SK-N-SH treated with all-trans-retinoic acid at 6 μM for 48 hours (cell line): ENCODE data around the gene EXOSC1.
A peak's percentile ranks its signal among the peaks of the same experiment; 100 is the strongest.

ENCODE experiments used
- ATAC-seq: fragments of 200-7000 bp; cut with Tn5 transposase; 3 replicates; pipeline ENCODE4 v1.9.1; 2020; ENCODE audit warnings: mild to moderate bottlenecking, moderate library complexity
- ARNTL ChIP-seq: fragments of 450-650 bp; formaldehyde crosslinking; IDR thresholded peaks from 2 replicates; pipeline ENCODE4 v1.5.0; 2020; ENCODE audit warnings: low read depth, mild to moderate bottlenecking, moderate library complexity, borderline replicate concordance
- BACH2 ChIP-seq: fragments of 250-450 bp; sonication (Bioruptor Pico); IDR thresholded peaks from 2 replicates; pipeline ENCODE4 v1.9.0; 2021; ENCODE audit warnings: mild to moderate bottlenecking, borderline replicate concordance
- CREB5 ChIP-seq: fragments of 250-450 bp; sonication (Bioruptor Pico); IDR thresholded peaks from 2 replicates; pipeline ENCODE4 v1.5.1; 2020; ENCODE audit warnings: low read depth, mild to moderate bottlenecking, moderate library complexity
- CSDC2 ChIP-seq: fragments of 250-450 bp; sonication (Bioruptor Pico); IDR thresholded peaks from 2 replicates; pipeline ENCODE4 v1.5.0; 2020; ENCODE audit warnings: mild to moderate bottlenecking, moderate library complexity
- ESRRG ChIP-seq: fragments of 250-450 bp; sonication (Bioruptor Pico); IDR thresholded peaks from 2 replicates; pipeline ENCODE4 v1.6.1; 2021; ENCODE audit warnings: mild to moderate bottlenecking
- ISL1 ChIP-seq: fragments of 250-450 bp; sonication (Bioruptor Pico); IDR thresholded peaks from 2 replicates; pipeline ENCODE4 v2.1.2; 2022; ENCODE audit warnings: mild to moderate bottlenecking, moderate library complexity
- OSR1 ChIP-seq: fragments of 250-450 bp; sonication (Bioruptor Pico); IDR thresholded peaks from 2 replicates; pipeline ENCODE4 v1.8.0; 2022; ENCODE audit warnings: moderate library complexity, mild to moderate bottlenecking, inconsistent platforms
- PPARA ChIP-seq: fragments of 250-450 bp; sonication (Bioruptor Pico); IDR thresholded peaks from 2 replicates; pipeline ENCODE4 v1.5.0; 2020; ENCODE audit warnings: mild to moderate bottlenecking, borderline replicate concordance
- RARB ChIP-seq: fragments of 250-450 bp; sonication (Bioruptor Pico); IDR thresholded peaks from 2 replicates; pipeline ENCODE4 v1.8.0; 2021; ENCODE audit warnings: mild to moderate bottlenecking, moderate library complexity
- SNAI2 ChIP-seq: fragments of 250-450 bp; sonication (Bioruptor Pico); IDR thresholded peaks from 2 replicates; pipeline ENCODE4 v1.5.0; 2020; ENCODE audit warnings: mild to moderate bottlenecking, moderate library complexity
- TCF4 ChIP-seq: fragments of 250-450 bp; sonication (Bioruptor Pico); IDR thresholded peaks from 2 replicates; pipeline ENCODE4 v1.8.0; 2021; ENCODE audit warnings: mild to moderate bottlenecking, moderate library complexity, borderline replicate concordance
- TOX ChIP-seq: fragments of 250-450 bp; sonication (Bioruptor Pico); IDR thresholded peaks from 2 replicates; pipeline ENCODE4 v1.8.0; 2021; ENCODE audit warnings: mild to moderate bottlenecking, moderate library complexity, borderline replicate concordance
- ZC3H10 ChIP-seq: fragments of 250-450 bp; sonication (Bioruptor Pico); IDR thresholded peaks from 2 replicates; pipeline ENCODE4 v1.5.1; 2021; ENCODE audit warnings: mild to moderate bottlenecking, moderate library complexity
- ZFP3 ChIP-seq: fragments of 250-450 bp; sonication (Bioruptor Pico); IDR thresholded peaks from 2 replicates; pipeline ENCODE4 v1.5.0; 2020; ENCODE audit warnings: mild to moderate bottlenecking, moderate library complexity
- ZFP30 ChIP-seq: fragments of 450-650 bp; formaldehyde crosslinking; IDR thresholded peaks from 2 replicates; pipeline ENCODE4 v1.5.0; 2022; ENCODE audit warnings: mild to moderate bottlenecking, moderate library complexity
- ZNF565 ChIP-seq: fragments of 450-650 bp; formaldehyde crosslinking; conservative IDR thresholded peaks from 2 replicates; pipeline ENCODE4 v1.5.0; 2020; ENCODE audit warnings: low read depth, mild to moderate bottlenecking, moderate library complexity
- ZNF70 ChIP-seq: fragments of 450-650 bp; formaldehyde crosslinking; IDR thresholded peaks from 2 replicates; pipeline ENCODE4 v1.5.0; 2020; ENCODE audit warnings: mild to moderate bottlenecking, moderate library complexity
- ZNF8 ChIP-seq: fragments of 450-650 bp; formaldehyde crosslinking; IDR thresholded peaks from 2 replicates; pipeline ENCODE4 v1.5.0; 2020; ENCODE audit warnings: mild to moderate bottlenecking, moderate library complexity
- TF ChIP-seq, protein P1 (sequence below): fragments of 250-450 bp; sonication (Bioruptor Pico); IDR thresholded peaks from 2 replicates; pipeline ENCODE4 v1.8.0; 2020; ENCODE audit warnings: mild to moderate bottlenecking, moderate library complexity, borderline replicate concordance
- TF ChIP-seq, protein P2 (sequence below): fragments of 250-450 bp; sonication (Bioruptor Pico); IDR thresholded peaks from 2 replicates; pipeline ENCODE4 v1.5.1; 2021; ENCODE audit warnings: mild to moderate bottlenecking, moderate library complexity
- TF ChIP-seq, protein P3 (sequence below): fragments of 250-450 bp; sonication (Bioruptor Pico); IDR thresholded peaks from 2 replicates; pipeline ENCODE4 v1.5.0; 2020; ENCODE audit warnings: mild to moderate bottlenecking, moderate library complexity

Gene EXOSC1

GRCh38 chr10:97442277-97442676 is 3.5 kb downstream of the EXOSC1 start:
- no peak for TF ChIP-seq TCF4 (CRISPR knock-in tag)
- TF ChIP-seq PPARA (CRISPR knock-in tag) = no peak
- no peak for TF ChIP-seq ZNF8 (CRISPR knock-in tag)
- no peak for TF ChIP-seq ZNF70 (CRISPR knock-in tag)
- TF ChIP-seq ZFP30 = no peak
- TF ChIP-seq CSDC2 (CRISPR knock-in tag) = no peak
- no peak for TF ChIP-seq ESRRG (CRISPR knock-in tag)
- no peak for TF ChIP-seq TOX (CRISPR knock-in tag)
- no peak for TF ChIP-seq RARB
- no peak for TF ChIP-seq ZC3H10 (CRISPR knock-in tag)
- no peak for TF ChIP-seq ZFP3 (CRISPR knock-in tag)
- no peak for TF ChIP-seq SNAI2 (CRISPR knock-in tag)
- no peak for TF ChIP-seq OSR1 (CRISPR knock-in tag)
- no peak for TF ChIP-seq ARNTL (CRISPR knock-in tag)
- no peak for TF ChIP-seq ZNF565
- TF ChIP-seq BACH2 (CRISPR knock-in tag) = no peak
- TF ChIP-seq ISL1 (CRISPR knock-in tag) = no peak
- TF ChIP-seq, protein P1, sequence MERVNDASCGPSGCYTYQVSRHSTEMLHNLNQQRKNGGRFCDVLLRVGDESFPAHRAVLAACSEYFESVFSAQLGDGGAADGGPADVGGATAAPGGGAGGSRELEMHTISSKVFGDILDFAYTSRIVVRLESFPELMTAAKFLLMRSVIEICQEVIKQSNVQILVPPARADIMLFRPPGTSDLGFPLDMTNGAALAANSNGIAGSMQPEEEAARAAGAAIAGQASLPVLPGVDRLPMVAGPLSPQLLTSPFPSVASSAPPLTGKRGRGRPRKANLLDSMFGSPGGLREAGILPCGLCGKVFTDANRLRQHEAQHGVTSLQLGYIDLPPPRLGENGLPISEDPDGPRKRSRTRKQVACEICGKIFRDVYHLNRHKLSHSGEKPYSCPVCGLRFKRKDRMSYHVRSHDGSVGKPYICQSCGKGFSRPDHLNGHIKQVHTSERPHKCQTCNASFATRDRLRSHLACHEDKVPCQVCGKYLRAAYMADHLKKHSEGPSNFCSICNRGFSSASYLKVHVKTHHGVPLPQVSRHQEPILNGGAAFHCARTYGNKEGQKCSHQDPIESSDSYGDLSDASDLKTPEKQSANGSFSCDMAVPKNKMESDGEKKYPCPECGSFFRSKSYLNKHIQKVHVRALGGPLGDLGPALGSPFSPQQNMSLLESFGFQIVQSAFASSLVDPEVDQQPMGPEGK (CRISPR knock-in tag) = no peak
- no peak for TF ChIP-seq CREB5 (CRISPR knock-in tag)
- no peak for ATAC-seq

- no peak for ATAC-seq
- TF ChIP-seq PPARA (CRISPR knock-in tag) = no peak
- TF ChIP-seq ZFP3 (CRISPR knock-in tag) = no peak
- no peak for TF ChIP-seq ZNF70 (CRISPR knock-in tag)
- TF ChIP-seq, protein P2, sequence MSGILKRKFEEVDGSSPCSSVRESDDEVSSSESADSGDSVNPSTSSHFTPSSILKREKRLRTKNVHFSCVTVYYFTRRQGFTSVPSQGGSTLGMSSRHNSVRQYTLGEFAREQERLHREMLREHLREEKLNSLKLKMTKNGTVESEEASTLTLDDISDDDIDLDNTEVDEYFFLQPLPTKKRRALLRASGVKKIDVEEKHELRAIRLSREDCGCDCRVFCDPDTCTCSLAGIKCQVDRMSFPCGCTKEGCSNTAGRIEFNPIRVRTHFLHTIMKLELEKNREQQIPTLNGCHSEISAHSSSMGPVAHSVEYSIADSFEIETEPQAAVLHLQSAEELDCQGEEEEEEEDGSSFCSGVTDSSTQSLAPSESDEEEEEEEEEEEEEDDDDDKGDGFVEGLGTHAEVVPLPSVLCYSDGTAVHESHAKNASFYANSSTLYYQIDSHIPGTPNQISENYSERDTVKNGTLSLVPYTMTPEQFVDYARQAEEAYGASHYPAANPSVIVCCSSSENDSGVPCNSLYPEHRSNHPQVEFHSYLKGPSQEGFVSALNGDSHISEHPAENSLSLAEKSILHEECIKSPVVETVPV (CRISPR knock-in tag) = no peak
- TF ChIP-seq ESRRG (CRISPR knock-in tag) = no peak
- TF ChIP-seq TCF4 (CRISPR knock-in tag) = no peak
- TF ChIP-seq, protein P3, sequence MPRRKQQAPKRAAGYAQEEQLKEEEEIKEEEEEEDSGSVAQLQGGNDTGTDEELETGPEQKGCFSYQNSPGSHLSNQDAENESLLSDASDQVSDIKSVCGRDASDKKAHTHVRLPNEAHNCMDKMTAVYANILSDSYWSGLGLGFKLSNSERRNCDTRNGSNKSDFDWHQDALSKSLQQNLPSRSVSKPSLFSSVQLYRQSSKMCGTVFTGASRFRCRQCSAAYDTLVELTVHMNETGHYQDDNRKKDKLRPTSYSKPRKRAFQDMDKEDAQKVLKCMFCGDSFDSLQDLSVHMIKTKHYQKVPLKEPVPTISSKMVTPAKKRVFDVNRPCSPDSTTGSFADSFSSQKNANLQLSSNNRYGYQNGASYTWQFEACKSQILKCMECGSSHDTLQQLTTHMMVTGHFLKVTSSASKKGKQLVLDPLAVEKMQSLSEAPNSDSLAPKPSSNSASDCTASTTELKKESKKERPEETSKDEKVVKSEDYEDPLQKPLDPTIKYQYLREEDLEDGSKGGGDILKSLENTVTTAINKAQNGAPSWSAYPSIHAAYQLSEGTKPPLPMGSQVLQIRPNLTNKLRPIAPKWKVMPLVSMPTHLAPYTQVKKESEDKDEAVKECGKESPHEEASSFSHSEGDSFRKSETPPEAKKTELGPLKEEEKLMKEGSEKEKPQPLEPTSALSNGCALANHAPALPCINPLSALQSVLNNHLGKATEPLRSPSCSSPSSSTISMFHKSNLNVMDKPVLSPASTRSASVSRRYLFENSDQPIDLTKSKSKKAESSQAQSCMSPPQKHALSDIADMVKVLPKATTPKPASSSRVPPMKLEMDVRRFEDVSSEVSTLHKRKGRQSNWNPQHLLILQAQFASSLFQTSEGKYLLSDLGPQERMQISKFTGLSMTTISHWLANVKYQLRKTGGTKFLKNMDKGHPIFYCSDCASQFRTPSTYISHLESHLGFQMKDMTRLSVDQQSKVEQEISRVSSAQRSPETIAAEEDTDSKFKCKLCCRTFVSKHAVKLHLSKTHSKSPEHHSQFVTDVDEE (CRISPR knock-in tag) = no peak
These were observed 10.6 kb downstream of the EXOSC1 start for GRCh38 chr10:97435211-97435610.

DNA sequence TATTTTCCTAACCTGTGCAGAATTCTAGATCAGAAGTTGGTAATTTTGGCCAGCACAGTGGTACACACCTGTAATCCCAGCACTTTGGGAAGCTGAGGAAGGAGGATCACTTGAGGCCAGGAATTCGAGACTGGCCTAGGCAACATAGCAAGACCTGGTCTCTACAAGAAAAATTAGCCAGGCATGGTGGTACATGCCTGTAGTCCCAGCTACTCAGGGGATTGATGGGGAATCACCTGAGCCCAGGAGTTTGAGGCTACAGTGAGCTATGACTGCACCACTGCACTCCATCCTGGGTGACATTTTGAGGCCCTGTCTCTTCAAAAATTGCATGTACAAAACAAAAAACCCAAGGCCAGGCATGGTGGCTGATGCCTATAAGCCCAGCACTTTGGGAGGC is 11.2 kb downstream of the EXOSC1 start:
- TF ChIP-seq, protein P2 (CRISPR knock-in tag) = no peak
- no peak for TF ChIP-seq ESRRG (CRISPR knock-in tag)
- ATAC-seq = peak; percentile 13; the same call in 1 of the 3 replicates
